PC-9 (cell line): ENCODE data around the gene POLA2. TPM values are rescaled to one million over a fixed set of nuclear protein-coding genes. Genes with fewer than 3 reads are reported as not detected.

Experiments used
- BruUV-seq: library from RNA; stranded (reverse); fragments of 400-500 nt; replicated peaks from 2 replicates; lab custom pipeline; 2021; lab: Mats Ljungman, UMichigan
- CTCF ChIA-PET: fragments of 300-600 bp; sonication (Branson Sonifier 250); formaldehyde crosslinking; loops from one replicate; lab custom pipeline; 2022; ENCODE audit warnings: antibody characterized with exemption; lab: Charles Lee
- POLR2A ChIA-PET: fragments of 300-600 bp; sonication (Branson Sonifier 250); formaldehyde crosslinking; loops from one replicate; lab custom pipeline; 2022; ENCODE audit warnings: antibody characterized with exemption; ENCODE audit not compliant: unreplicated experiment; lab: Charles Lee
- DNase-seq, 2 experiments: peaks; one replicate each; pipeline versions ENCODE4 v3.0.0 to v3.0.0-alpha.2; 2015 to 2022; ENCODE audit warnings: mixed read lengths in 1 of 2
- H2AFZ ChIP-seq: fragments of 200-600 bp; sonication (generic); 2 replicates; pipeline ENCODE4 v1.8.1; 2017; ENCODE audit warnings: antibody characterized with exemption
- H3F3A ChIP-seq: fragments of 200-600 bp; sonication (generic); 2 replicates; pipeline ENCODE4 v1.8.1; 2017; ENCODE audit warnings: antibody characterized with exemption, mild to moderate bottlenecking, low read depth; ENCODE audit not compliant: insufficient read depth
- H3K27ac ChIP-seq: fragments of 200-600 bp; sonication (generic); 2 replicates; pipeline ENCODE4 v1.6.1; 2016; ENCODE audit warnings: mixed run types
- H3K27me3 ChIP-seq: fragments of 200-600 bp; sonication (generic); 2 replicates; pipeline ENCODE4 v1.6.1; 2016; ENCODE audit warnings: low read depth, mixed run types; ENCODE audit not compliant: insufficient read depth
- H3K36me3 ChIP-seq: fragments of 200-600 bp; sonication (generic); 2 replicates; pipeline ENCODE4 v1.6.1; 2016; ENCODE audit warnings: low read depth, mixed run types
- H3K4me1 ChIP-seq: fragments of 200-600 bp; sonication (generic); replicated peaks from 2 replicates; pipeline ENCODE4 v1.6.1; 2016; ENCODE audit warnings: mixed run types; ENCODE audit not compliant: insufficient read depth
- H3K4me2 ChIP-seq: fragments of 200-600 bp; sonication (generic); 2 replicates; pipeline ENCODE4 v1.6.1; 2017; ENCODE audit warnings: mixed run types
- H3K4me3 ChIP-seq: fragments of 200-600 bp; sonication (generic); 2 replicates; pipeline ENCODE4 v1.6.1; 2016; ENCODE audit warnings: mixed run types
- H3K79me2 ChIP-seq: fragments of 200-600 bp; sonication (generic); 2 replicates; pipeline ENCODE4 v1.6.1; 2017; ENCODE audit warnings: low read depth, mixed run types
- H3K9me2 ChIP-seq: fragments of 200-600 bp; sonication (generic); 2 replicates; pipeline ENCODE4 v1.8.1; 2017; ENCODE audit warnings: mild to moderate bottlenecking; ENCODE audit not compliant: insufficient read depth
- H3K9me3 ChIP-seq: fragments of 200-600 bp; sonication (generic); 2 replicates; pipeline ENCODE4 v1.8.1; 2016; ENCODE audit warnings: low read depth; ENCODE audit not compliant: insufficient read depth
- H4K20me1 ChIP-seq: fragments of 200-600 bp; sonication (generic); 2 replicates; pipeline ENCODE4 v1.8.1; 2017; ENCODE audit not compliant: insufficient read depth
- EZH2 ChIP-seq: fragments of 200-600 bp; sonication (generic); IDR thresholded peaks from 2 replicates; pipeline ENCODE4 v1.8.0; 2017; ENCODE audit warnings: antibody characterized with exemption, low read depth
- intact Hi-C: fragments of 100-400 bp; cut with micrococcal nuclease; formaldehyde crosslinking; loops from one replicate; pipeline ENCODE4 v1.10.0; 2022; ENCODE audit not compliant: unreplicated experiment
- total RNA-seq: library from RNA; stranded (reverse); gene quantifications from 2 replicates; pipeline ENCODE4 v1.2.3, GENCODE V29; 2021
- TF ChIP-seq, protein P1 (sequence below): fragments of 200-600 bp; sonication (generic); conservative IDR thresholded peaks from 2 replicates; pipeline ENCODE4 v1.6.1; 2017; ENCODE audit warnings: mixed run types, antibody characterized with exemption, mild to moderate bottlenecking, moderate library complexity

The POLA2 gene
- total RNA-seq, 1 experiment from 2014 or later, result 39.3 TPM

DNA sequence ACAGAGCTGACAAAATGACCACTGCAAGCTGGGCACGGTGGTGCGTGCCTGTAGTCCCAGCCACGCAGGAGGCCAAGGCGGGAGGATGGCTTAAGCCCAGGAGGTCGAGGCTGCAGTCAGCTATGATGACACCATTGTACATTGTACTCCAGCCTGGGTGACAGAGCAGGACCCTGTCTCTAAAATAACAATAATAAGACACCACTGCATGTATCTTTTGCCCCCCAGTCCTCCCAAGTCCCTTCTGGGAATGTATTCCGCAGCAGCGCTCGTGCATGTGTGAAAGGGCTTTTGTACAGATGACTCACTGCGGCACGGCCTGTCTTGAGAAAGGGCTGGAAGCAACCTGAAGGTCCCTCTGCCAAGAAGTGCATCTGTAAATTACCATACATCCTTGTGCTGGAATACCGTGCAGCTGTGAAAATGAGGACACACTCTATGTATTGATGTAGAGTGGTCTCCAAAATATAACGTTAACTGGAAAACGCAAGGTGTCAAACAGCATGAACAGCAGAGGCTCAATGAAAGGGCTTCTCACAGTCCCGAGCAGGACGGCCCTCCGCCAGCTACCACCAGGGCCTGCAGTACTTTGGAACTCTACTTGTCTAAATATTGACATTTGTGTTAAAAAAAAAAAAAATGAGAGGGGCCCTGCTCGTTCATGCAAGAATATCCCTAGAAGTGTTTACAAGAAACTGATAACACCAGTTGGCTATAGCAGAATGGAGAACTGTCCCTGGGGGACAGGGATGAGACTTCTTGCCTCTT lies 43.9 kb downstream of the POLA2 start:
- Histone ChIP-seq H3K9me3 (no peaks in the 10 kb centered on the region), H3F3A (peaks cover 47% of the 10 kb centered on the region), H4K20me1 (no peaks in the 10 kb centered on the region), H2AFZ (no peak overlapping the region), H3K9me2 (no peaks in the 10 kb centered on the region), H3K79me2 (no peaks in the 10 kb centered on the region), H3K27me3 (no peaks in the 10 kb centered on the region), H3K4me1 (peaks cover 34% of the 10 kb centered on the region), H3K36me3 (no peaks in the 10 kb centered on the region), H3K27ac (no peak overlapping the region), H3K4me3 (no peak overlapping the region), H3K4me2 (no peak overlapping the region)
- BruUV-seq, result TSS peak; percentile 14
- no peak for TF ChIP-seq EZH2
- TF ChIP-seq, protein P1, sequence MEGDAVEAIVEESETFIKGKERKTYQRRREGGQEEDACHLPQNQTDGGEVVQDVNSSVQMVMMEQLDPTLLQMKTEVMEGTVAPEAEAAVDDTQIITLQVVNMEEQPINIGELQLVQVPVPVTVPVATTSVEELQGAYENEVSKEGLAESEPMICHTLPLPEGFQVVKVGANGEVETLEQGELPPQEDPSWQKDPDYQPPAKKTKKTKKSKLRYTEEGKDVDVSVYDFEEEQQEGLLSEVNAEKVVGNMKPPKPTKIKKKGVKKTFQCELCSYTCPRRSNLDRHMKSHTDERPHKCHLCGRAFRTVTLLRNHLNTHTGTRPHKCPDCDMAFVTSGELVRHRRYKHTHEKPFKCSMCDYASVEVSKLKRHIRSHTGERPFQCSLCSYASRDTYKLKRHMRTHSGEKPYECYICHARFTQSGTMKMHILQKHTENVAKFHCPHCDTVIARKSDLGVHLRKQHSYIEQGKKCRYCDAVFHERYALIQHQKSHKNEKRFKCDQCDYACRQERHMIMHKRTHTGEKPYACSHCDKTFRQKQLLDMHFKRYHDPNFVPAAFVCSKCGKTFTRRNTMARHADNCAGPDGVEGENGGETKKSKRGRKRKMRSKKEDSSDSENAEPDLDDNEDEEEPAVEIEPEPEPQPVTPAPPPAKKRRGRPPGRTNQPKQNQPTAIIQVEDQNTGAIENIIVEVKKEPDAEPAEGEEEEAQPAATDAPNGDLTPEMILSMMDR, result no peak
- intact Hi-C loops, result no loop called here
- ChIA-PET CTCF (no interaction called here), POLR2A (interaction anchor here (0.6 kb wide), 1 partner anchor 44 kb away, joined by 5 read pairs; the partner anchor contains the start of gene POLA2)
- DNase-seq, result no peak

DNA sequence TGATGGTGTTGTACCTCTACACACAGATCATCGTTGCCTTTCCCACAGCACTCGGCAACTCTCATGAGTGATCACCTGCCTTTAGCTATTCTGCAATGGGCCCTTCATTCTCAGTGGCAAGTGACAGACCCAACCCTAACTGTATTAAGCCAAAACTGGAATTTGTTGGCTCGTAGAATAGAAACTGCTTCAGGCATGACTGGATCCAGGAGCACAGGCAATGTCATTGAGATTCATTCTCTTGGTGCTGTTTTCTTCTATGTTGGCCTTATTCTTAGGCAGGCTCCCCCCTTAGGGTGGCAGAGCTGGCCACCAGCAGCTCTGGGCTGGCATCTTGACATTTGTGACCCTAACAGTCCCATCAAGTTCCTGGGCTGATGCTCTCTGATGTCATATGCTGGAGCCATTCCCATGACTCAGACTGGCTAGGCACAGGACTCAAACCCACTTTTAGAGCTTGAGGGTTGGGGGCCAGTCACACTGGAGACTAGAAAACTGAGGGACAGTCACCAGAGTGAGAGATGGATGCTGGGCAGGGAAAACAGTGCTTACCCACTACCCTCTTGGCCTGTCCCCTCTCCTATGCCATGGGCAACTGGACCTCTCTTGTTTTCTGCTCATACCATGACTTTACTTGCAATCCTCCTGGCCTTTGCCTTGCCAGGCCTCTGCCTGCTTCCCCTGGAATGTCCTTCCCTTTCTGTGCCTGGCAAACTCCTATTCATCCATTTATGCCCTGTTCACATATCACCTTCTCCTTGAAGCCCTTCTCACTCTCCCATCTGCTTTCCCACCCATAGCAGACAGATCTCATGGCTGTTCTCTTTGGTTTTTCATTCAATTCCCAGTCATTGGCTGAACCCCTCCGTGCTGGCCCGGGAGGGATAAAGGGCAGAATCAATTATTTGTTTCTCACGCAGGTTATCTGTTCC lies 45.8 kb downstream of the POLA2 start:
- no peaks in the 10 kb centered on the region for H3K36me3 ChIP-seq
- no peaks in the 10 kb centered on the region for H3K9me3 ChIP-seq
- no peak overlapping the region for H3K27ac ChIP-seq
- H3K4me1 ChIP-seq, result peaks cover 42% of the 10 kb centered on the region
- no peaks in the 10 kb centered on the region for H3K27me3 ChIP-seq
- peak overlapping the region; percentile 48; the same call in 1 of the 2 replicates for H3K4me2 ChIP-seq
- TF ChIP-seq, protein P1, result no peak
- no peak for TF ChIP-seq EZH2
- no peak overlapping the region for H2AFZ ChIP-seq
- POLR2A ChIA-PET, result no interaction called here
- H3K4me3 ChIP-seq, result no peak overlapping the region
- no peaks in the 10 kb centered on the region for H4K20me1 ChIP-seq
- DNase-seq, result no peak
- CTCF ChIA-PET, result interaction anchor here (1.0 kb wide), 1 partner anchor 32 kb away, joined by 15 read pairs; no protein-coding TSS in a partner anchor
- BruUV-seq, result no TSS peak
- no peaks in the 10 kb centered on the region for H3K9me2 ChIP-seq
- H3K79me2 ChIP-seq, result no peaks in the 10 kb centered on the region
- peaks cover 47% of the 10 kb centered on the region for H3F3A ChIP-seq
- intact Hi-C loops, result no loop called here

DNA sequence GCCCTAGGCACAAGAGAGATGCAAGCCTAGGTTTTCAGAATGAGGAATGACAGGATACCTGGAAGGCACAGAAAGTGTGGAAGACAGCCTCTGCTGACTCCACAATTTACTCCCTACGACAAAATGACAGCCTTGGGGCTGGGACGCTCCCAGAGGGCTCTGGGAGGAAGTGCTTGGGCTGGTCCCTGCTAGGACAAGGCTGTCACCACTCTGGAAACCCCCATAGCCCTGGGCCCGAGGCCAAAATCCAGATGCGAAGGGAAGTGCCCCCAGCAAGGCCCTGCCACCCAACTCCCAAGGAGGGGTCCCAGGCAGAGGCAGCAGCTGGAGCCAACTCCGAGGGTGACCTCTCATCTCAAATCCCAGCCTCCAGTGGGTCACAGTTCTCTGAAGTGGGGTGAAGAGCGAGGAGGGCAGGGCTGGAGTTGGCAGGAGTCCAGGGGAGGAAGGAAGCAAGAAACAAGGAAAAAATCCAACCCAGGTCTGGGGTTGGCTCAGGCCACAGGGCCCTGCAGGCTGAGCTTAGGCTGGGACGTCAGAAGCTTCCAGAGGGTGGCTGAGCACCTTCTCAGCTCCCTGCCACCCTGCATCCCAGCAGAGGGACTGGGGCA lies 46.6 kb downstream of the POLA2 start:
- BruUV-seq, result no TSS peak
- peaks cover 3% of the 10 kb centered on the region; the same call in 1 of the 2 replicates for H3K79me2 ChIP-seq
- TF ChIP-seq, protein P1, result no peak
- TF ChIP-seq EZH2, result no peak
- POLR2A ChIA-PET, result no interaction called here
- intact Hi-C loops, result no loop called here
- H3K4me3 ChIP-seq, result no peak overlapping the region
- CTCF ChIA-PET, result no interaction called here
- H3K9me3 ChIP-seq, result no peaks in the 10 kb centered on the region
- H3K36me3 ChIP-seq, result no peaks in the 10 kb centered on the region
- peak overlapping the region; percentile 48 for H3K4me2 ChIP-seq
- peak; percentile 34 to 57 for DNase-seq
- 0 out of 2 replicates have a peak overlapping the region, but pooled peaks have one; percentile 10 for H3K27ac ChIP-seq
- no peak overlapping the region for H2AFZ ChIP-seq
- no peaks in the 10 kb centered on the region for H3K9me2 ChIP-seq
- H3F3A ChIP-seq, result peaks cover 49% of the 10 kb centered on the region
- peaks cover 49% of the 10 kb centered on the region for H3K4me1 ChIP-seq
- H3K27me3 ChIP-seq, result no peaks in the 10 kb centered on the region
- H4K20me1 ChIP-seq, result no peaks in the 10 kb centered on the region
